ENCODE data around the gene GDI2. TPM values are rescaled to one million over a fixed set of nuclear protein-coding genes. Genes with fewer than 3 reads are reported as not detected.
"Not testable (repeated sequence)": the region's sequence is repeated elsewhere in the genome, so short reads cannot be mapped to it uniquely, and the experiment has no call there.

GDI2 gene
- total RNA-seq, 1 donor from 2014 or later, result 289 TPM

GRCh38 chr10:5812283-5813090 lies 747 bp downstream of the GDI2 start:
- peak overlapping the region; percentile 87 for H3K27ac Mint-ChIP-seq

GRCh38 chr10:5811387-5811821 lies 1.8 kb downstream of the GDI2 start:
- ChIA-PET CTCF (interaction anchor here (2.5 kb wide), 1 partner anchor 63 kb away, joined by 7 read pairs; no protein-coding TSS in a partner anchor), POLR2A (interaction anchor here (0.6 to 12.7 kb wide), 10 partner anchors 11 to 240 kb away, joined by 3 to 173 read pairs (median 8); partner anchors contain the start of genes ANKRD16 and FBH1)
- TF ChIP-seq CTCF (IDR thresholded peaks at IDR 0.05), result no peak
- no peaks in the 10 kb centered on the region for H3K9me3 Mint-ChIP-seq
- DNase-seq, result no peak
- intact Hi-C loops (cut with micrococcal nuclease), result loop anchor here (5.0 kb wide), 1 partner anchor 364 kb away; no protein-coding TSS in a partner anchor
- no peak for ATAC-seq (ENCODE audit: low read depth)
- H3K4me3 Mint-ChIP-seq, result peak overlapping the region; percentile 91
- H3K27ac Mint-ChIP-seq, result peak overlapping the region; percentile 87
- no peaks in the 10 kb centered on the region for H3K27me3 Mint-ChIP-seq
- peaks cover 46% of the 10 kb centered on the region for H3K36me3 Mint-ChIP-seq (ENCODE audit: low read depth)
- H3K4me1 Mint-ChIP-seq, result peaks cover 83% of the 10 kb centered on the region

More at GRCh38 chr10:5812283-5813090, 747 bp downstream of the GDI2 start:
- Mint-ChIP-seq H3K9me3 (no peaks in the 10 kb centered on the region), H3K27me3 (no peaks in the 10 kb centered on the region), H3K4me1 (peaks cover 82% of the 10 kb centered on the region), H3K4me3 (peak overlapping the region; percentile 91), H3K36me3 (ENCODE audit: low read depth) (peaks cover 38% of the 10 kb centered on the region)
- peak; percentile 8 for ATAC-seq (ENCODE audit: low read depth)
- CTCF ChIA-PET, result interaction anchor here (1.3 to 1.6 kb wide), 3 partner anchors 8 to 78 kb away, joined by 3 to 8 read pairs (median 3); partner anchors contain the start of genes ANKRD16 and FBH1
- DNase-seq, result no peak
- no peak for TF ChIP-seq CTCF (IDR thresholded peaks at IDR 0.05)
- intact Hi-C loops (cut with micrococcal nuclease), result loop anchor here (1.0 to 5.0 kb wide), 7 partner anchors 40 to 365 kb away; partner anchors contain the start of genes ANKRD16 and IL15RA
- POLR2A ChIA-PET, result interaction anchor here (0.6 to 12.7 kb wide), 29 partner anchors 8 to 260 kb away, joined by 3 to 373 read pairs (median 6); partner anchors contain the start of genes ANKRD16, FBH1 and TASOR2

- intact Hi-C loops (cut with micrococcal nuclease), result loop anchor here (5.0 kb wide), 1 partner anchor 363 kb away; no protein-coding TSS in a partner anchor
- ChIA-PET CTCF (interaction anchor here (1.0 to 2.5 kb wide), 2 partner anchors 64 to 276 kb away, joined by 4 to 7 read pairs; no protein-coding TSS in a partner anchor), POLR2A (interaction anchor here (0.5 to 12.7 kb wide), 8 partner anchors 8 to 78 kb away, joined by 3 to 173 read pairs (median 9); partner anchors contain the start of genes ANKRD16 and FBH1)
- Mint-ChIP-seq H3K27ac (peak overlapping the region; percentile 65), H3K4me3 (peak overlapping the region; percentile 91), H3K27me3 (no peaks in the 10 kb centered on the region), H3K36me3 (ENCODE audit: low read depth) (peaks cover 54% of the 10 kb centered on the region), H3K4me1 (peaks cover 79% of the 10 kb centered on the region), H3K9me3 (no peaks in the 10 kb centered on the region)
- no peak for DNase-seq
- TF ChIP-seq CTCF (IDR thresholded peaks at IDR 0.05), result no peak
- ATAC-seq (ENCODE audit: low read depth), result no peak
Measured at GRCh38 chr10:5810225-5810624, 3.0 kb downstream of the GDI2 start.

- Mint-ChIP-seq H3K27ac (peak overlapping the region; percentile 65), H3K36me3 (ENCODE audit: low read depth) (peaks cover 57% of the 10 kb centered on the region), H3K9me3 (no peaks in the 10 kb centered on the region), H3K4me3 (peak overlapping the region; percentile 91), H3K27me3 (no peaks in the 10 kb centered on the region), H3K4me1 (peaks cover 73% of the 10 kb centered on the region)
- ATAC-seq (ENCODE audit: low read depth) (no peak), DNase-seq (no peak)
- TF ChIP-seq CTCF (IDR thresholded peaks at IDR 0.05), result no peak
- POLR2A ChIA-PET, result interaction anchor here (0.5 to 12.7 kb wide), 8 partner anchors 9 to 79 kb away, joined by 6 to 173 read pairs (median 9); partner anchors contain the start of genes ANKRD16 and FBH1
- CTCF ChIA-PET, result interaction anchor here (0.6 to 2.5 kb wide), 3 partner anchors 15 to 277 kb away, joined by 3 to 7 read pairs (median 4); no protein-coding TSS in a partner anchor
- intact Hi-C loops (cut with micrococcal nuclease), result loop anchor here (5.0 kb wide), 1 partner anchor 362 kb away; no protein-coding TSS in a partner anchor
Measured at GRCh38 chr10:5809527-5810154, 3.6 kb downstream of the GDI2 start.

GRCh38 chr10:5808783-5809392 lies 4.3 kb downstream of the GDI2 start:
- Mint-ChIP-seq H3K36me3 (ENCODE audit: low read depth) (peaks cover 59% of the 10 kb centered on the region), H3K27ac (peak overlapping the region; percentile 57), H3K4me1 (peaks cover 73% of the 10 kb centered on the region), H3K4me3 (peak overlapping the region; percentile 91)
- intact Hi-C loops (cut with micrococcal nuclease); CTCF ChIA-PET; H3K27me3 Mint-ChIP-seq; ATAC-seq (ENCODE audit: low read depth); H3K9me3 Mint-ChIP-seq; DNase-seq: not testable (repeated sequence)
- POLR2A ChIA-PET, result interaction anchor here (0.6 to 12.7 kb wide), 5 partner anchors 9 to 362 kb away, joined by 3 to 173 read pairs (median 7); partner anchors contain the start of genes ANKRD16 and FBH1
